Measurements from ENCODE around the gene FYB1.

Gene FYB1

DNA sequence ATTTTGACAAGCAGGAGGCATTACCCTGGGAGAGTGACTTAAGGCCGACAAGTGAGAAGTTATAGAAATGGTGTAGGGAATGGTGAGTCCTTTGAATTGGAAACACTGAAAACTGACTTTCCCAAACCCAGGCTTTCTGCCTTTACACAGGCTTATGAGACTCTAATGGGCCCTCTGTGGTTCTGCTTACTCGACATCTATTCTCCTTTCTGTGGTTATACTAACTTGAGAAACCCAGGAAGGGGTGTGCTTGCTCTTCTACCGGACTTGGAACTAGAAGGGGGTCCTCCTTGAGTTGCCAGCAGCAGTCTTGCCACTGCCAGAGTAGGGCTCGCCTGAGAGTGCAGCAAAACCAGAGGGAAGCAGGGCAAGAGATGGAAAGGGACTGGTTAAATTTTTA is 63.3 kb downstream of the FYB1 start:
- no peak for DNase-seq

DNA sequence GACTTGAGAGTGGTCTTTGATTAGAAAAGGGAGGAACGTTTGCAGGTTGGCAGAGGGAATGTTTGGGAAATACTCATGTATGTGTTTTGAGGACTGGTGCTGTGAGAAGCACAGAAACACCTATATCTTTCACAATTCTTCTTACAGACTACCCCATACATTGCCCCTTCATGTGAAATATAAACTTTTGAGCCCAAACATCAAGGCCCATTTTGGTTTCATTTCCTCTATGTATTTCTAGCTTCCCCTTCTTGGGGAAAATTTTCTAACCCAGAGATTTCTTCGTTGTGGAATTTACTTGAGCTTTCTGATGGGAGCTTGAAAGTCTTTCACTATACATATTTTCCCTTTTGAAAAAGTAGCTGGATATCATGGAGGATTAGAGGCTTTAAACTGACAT is 67.6 kb downstream of the FYB1 start:
- no peak for DNase-seq

DNA sequence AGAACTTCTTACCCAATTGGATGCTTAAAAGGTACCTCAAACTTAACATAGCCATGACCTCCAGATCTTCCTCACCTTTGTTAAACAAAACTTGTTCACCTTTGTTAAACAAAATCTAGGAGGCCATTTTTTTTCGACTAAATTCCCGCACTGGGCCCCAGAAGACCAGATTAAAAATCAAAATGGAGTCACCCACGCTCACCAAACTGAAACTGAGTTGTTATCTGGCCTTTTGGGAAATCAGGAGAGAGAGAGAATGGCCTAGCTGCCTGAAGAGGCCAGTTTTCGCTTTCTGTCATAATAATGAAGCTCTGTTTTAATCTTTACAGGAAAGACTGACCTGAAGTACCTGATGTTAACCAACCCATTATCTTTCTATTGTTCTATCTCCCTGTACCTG is 69.4 kb downstream of the FYB1 start:
- no peak for DNase-seq

DNA sequence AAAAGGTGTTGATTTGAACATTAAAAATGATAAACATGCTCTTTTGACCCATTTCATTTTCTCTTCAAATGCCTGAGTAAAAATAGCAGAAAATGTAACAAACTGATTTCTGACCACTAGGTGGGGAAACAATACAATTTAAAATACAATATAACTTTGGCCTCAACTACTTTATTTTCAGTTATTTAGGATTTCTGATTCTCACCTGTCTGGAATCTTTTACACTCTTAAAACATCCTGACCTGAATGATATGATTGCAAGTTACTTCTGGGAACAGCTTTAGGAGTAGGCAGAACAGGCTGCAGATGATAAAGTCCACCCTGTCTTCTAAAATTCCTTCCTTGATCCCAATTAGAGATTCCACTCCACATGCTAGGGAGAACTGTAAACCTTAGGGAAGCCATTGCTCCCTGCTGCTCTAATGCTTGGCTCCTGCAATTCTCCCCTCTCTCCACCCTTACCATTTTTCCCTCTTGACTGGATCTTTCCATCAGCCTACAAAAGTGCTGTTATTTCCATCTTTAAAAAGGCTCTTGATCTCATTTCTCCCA is 70.3 kb downstream of the FYB1 start:
- peak; percentile 42 for DNase-seq

DNA sequence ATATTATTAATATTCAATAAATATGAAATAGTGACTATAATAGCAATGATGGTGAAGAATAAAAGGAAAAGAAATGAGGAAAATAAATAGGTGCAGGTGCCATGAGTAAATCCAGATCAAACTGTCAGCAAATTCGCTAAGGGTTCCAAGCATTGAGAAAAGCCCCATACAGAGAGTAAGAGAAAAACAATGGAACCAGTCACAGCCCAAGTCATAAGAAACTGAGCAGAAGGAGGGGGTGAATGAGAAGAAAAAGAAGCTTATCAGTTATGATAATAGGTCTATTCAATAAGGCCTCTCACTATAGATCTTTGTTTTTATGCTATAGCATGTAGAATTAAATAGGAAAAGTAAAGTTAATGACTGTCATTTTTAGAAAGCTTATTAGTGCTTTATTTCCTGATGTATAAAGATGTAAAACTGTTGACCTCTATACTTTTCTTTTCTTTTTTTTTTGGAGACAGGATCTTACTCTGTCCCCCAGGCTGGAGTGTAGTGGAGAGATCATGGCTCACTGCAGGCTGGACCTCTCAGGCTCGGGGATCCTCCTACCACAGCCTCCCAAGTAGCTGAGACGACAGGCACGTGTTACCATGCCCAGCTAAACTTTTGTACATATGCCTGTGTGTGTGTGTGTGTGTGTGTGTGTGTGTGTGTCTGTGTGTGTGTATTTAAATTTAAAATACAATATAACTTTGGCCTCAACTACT is 72.4 kb downstream of the FYB1 start:
- no peak for DNase-seq

DNA sequence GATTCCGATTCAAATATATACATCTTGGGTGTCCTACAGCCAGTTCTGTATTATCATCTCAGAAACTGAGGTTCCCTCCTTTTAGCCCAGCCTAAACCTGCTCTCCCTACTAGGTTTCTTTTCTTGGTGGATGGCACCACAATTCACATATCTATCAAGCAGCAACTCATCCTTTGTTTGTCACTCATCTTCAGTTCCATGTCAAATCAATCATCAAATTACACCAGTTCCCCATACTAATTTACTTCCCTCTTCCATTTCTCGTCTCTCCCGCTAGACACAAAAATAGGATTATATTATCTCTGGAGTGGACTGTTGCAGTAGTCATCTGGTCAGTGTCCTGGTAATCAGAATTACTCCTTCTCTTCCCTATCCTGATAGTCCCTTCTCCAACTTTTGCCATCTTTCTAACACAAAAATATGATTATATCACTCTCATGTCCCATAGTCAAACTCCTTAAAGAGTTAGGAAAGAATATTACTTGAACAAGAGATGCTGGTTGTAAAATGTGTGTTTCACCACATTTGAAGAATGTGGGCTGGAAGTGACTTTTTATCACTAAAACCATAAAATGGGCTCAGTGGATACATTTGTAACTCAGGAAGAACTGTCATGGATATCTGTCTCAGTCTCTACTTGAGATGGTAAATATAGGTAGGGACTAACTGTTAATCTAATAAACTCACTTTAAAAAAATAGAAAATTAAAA is 76.1 kb downstream of the FYB1 start:
- no peak for DNase-seq

DNA sequence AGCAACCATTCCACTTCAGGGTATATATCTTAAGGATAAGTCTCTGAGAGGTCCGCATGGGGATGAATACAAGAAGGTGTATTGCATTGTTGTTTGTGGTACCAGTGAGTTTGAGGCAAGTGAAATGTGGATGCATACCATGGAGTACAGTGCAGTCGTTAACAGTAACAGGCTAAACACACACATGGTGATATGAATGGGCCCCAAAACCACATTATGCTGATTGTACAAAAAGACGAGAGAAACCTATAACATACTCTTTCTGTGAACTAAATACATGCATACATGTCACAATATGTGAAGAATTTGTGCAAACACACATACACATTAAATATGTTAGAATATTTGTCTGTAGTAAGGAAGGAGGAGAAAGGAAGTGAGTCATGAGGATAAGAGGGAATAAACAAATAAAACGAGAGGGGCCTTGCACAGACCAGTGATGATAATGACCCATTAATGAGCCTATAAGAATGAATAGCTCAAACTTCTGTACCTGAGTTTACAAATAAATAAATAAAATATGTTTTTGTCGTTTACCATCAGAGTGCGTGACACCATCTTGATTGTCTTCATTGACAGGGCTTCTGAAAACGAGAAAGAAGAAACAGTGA is 78.7 kb downstream of the FYB1 start:
- DNase-seq: no peak

DNA sequence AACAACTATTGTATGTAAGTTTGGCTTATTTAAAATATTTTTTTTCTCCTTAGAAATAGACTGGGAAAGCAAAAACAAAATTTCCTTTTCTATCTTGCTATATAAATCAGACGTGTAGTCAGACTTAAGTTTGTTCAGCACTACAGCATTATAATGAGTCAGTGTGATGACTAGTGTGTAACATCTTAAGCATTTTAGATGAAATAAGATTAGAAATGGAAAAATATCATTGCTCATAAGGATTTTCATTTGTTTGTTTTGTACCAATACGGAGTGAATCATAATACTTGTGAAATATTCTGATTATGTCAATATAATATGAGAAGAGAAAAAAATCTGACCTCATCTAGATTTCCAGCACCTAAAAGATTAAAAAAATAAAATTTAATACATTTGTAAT is 80.5 kb downstream of the FYB1 start:
- no peak for DNase-seq

DNA sequence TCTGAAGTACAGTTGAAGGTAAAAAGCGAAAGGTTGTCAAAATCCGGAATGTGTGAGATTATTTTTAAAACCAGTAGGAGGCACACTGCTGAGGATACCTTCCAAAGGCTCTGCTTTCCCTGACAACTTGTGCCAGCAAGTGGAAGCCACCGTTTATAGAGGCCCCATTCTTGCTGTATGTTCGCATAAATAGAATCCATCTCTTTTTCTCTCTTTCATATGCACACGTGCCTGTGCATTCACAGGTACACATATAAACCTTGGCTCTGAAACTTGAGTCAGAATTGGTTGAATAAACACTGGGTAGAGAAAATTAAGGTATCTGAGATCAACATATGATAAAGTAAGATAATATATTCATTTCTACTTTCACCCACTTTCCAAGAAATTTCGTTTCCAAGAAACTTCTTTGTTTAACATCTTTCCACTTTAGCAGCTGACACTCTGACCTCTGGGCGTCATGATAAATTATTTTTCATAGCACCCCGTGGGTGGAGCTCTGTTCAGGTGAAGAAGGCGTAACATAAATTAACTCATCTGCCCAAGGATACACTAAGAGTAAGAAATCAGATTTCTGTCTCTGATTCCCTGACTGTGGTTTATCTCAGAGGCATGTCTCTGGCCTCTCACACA is 81.4 kb downstream of the FYB1 start:
- DNase-seq: no peak

DNA sequence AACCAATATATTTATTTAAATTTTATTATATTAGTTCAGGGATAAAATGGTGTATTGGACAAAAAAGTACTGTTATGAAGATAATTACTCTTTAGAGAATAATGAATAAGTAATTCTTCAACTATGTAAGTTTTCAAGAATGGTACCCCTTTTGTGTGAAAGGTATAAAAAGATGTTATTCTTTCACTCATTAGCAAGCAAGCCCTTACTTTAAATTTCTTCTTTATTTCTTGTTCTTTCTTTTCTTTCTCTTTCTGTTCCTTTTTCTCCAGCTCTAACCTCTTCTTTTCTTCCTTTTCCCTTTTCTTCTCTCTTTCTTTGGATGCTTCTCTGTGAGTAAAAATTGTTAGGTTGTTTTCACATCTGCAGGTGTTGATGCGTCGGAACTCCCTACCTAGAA is 82.0 kb downstream of the FYB1 start:
- no peak for DNase-seq

DNA sequence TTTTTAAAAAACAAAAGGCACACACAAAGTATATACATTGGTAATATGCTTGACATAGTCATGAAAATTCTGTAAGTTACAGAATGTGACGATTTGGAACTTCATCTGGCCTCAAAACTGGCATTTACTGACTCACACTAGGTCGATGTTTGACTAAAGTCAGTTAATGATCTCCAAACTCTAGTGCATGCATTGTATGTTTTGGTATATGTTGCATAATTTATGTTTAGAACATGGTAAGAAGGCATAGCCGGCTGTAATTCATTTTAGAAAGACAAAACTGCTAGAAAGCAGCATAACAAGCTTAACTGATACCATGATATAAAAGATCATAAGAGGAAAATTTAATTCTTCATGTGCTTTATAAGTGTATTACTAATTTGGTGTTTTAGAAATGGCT is 86.6 kb downstream of the FYB1 start:
- no peak for DNase-seq

DNA sequence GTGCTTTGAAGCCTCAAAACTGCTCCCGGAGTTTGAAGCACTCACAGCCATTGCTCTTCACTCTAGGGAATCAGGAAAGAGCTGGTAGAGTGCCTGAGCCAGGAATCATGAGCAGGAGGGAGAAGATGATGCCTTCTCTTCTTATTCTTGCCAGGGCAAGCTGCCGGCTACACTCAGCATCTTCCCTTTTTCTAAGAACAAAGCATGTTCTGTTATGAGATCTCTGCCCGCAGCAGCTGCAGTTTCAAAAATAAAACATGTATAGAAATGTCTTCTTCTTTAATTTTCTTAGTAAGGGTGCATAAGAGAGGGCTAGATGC is 87.3 kb downstream of the FYB1 start:
- DNase-seq: no peak

DNA sequence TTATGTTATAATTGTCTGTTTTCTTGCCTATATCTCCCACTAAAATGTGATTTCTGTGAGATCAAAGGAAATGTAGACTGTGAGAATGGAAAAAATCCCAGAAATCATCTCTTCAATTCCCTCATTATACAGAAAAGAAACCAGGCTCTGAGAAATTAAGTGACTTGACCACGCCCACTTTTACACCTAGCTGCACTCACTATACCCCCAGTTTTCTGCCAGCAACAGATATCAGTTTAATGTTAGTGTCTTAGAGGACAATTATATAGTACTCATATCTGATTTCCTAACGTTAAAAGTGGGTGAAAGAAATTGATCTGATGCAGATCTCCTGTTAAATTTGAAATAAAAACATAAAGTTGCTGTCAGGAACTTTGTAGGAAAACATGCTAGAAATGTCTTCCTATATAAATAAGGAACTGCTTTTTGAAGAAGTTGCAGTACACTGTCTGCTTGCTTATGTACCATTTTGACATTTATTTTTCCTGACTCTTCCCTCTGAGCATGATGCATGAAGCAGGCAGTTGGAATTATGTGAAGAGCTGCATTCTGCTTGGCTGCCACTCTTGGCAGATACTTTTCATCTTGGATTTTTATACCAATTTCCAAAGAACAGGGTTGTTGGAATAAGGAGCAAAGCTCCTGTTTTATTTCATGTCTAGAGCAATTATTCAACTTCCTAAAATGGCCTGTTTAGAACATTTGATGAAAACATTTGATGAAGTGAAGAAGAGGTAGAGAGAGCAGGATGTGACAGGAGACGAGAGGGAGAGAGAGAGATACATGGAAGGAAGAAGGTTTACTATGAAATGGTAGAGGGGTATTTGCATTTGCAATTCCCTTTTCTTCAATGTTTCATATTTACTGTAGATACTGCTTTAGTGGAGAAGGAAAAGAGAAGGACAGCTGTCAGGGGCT is 87.9 kb downstream of the FYB1 start:
- no peak for DNase-seq

DNA sequence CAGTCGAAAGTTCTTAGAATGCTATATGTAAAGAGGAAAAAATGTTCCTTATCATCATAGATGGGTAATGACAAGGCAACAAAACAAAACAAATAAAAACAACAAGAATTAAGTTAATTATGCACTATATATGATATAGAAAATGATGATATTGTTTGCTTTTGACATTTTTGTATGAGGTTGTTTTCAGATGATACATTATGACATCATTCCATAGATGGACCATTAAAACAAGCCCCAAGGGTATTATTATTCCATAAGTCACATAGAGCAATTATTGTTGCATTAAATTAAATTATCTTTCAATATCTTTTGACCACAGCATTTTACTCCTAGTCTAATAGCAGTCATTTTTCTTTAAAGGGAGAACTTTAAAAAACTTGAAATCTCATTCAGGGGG is 88.6 kb downstream of the FYB1 start:
- no peak for DNase-seq

DNA sequence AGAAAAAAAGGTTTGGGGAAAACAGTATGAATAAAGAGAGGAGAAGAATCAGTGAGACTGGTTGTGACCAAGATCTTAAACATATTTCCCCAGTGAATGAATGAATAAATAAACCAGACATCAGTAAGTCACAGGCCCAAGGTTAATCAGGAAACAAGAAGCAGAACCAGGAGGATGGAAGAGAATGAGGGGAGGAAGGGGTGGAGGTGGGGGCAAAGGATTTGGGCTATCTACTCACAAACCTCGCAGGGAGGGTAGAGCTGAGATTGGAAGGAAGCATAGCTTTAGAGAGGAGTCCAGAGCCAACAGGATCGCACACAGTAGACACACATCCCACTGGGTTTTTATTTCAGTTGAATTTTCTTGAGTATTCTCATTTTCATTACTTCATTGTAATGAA is 97.4 kb downstream of the FYB1 start:
- DNase-seq: no peak

DNA sequence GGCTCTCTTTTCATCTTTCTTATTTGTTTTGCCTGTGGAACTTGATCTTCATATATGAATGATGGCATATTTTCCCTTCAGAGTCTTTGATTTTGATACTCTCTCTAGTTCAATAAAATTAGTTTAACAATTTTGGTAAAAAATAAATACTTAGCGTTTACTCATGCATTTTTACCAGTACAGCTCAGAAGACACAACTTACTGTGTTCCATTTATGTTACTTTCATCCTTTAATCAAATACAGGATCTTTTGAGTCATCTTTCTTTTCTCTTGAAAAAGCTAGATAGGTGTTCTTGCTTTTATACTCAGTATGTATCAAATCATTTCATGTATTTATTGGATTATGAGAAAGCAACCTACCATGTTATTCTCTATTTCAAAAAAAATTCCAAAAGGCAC is 98.0 kb downstream of the FYB1 start:
- no peak for DNase-seq

DNA sequence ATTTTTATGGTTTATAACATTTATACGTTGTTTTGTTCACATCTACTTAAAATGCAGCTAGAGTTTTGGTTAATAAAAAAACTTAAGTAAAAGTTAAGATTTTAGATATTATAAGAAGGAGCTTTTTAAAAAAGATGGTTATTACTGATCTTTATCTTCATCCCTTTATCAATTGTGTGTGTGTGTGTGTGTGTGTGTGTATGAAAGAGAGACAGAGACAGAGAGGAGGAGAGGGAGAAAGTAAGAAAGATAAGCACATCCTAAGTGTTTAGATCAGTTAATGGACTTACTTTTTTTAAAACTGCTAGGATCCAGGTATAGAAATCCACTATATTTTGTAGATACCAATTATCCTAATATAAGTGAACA is 99.3 kb downstream of the FYB1 start:
- no peak for DNase-seq

DNA sequence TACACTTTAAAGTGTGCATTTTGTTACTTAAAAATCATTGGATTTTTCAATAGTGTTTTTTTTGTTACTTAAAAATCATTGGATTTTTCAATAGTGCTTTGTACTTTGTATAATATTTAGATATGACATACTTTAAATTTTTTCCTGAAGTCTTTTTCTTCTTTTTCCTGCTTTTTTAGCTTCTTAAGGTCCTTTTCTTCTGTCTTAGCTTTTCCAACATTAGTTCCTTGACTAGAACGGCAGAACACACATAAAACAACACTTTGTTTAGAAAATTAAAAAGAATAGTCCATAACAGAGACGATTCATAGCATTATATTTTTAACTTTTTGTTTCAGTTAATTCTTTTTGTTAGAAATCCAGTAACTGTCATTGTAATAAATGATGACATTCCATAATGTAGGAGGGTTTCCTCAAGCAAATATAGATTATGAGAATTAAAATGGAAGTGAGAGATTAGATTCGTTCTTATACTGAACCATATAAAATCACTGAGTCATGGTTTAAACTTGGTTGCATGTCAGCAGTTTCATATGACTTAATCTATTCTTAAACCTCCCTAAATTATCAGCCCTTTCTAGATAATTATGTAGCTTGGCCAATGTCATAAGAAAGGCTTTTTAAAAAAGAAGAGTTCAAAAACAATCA is 99.8 kb downstream of the FYB1 start:
- DNase-seq: no peak

DNA sequence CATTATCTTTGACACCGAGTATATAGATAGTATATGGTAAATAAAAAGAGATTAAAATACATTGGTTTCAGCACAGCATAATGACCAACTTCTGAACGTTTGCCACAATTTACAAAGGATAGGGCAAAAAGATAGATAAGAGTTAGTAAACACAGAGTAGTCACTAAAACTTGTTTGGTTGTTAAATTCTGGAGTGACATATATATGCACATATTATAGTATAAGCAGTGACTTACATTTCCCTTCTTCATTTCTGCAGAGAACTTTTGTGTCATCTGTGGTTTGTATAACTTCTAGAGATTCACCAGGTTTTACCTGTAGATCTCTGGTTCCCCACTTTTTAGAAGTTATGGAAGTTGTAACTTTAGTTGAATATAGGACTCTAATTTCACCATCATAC is 100.7 kb downstream of the FYB1 start:
- DNase-seq: no peak

DNA sequence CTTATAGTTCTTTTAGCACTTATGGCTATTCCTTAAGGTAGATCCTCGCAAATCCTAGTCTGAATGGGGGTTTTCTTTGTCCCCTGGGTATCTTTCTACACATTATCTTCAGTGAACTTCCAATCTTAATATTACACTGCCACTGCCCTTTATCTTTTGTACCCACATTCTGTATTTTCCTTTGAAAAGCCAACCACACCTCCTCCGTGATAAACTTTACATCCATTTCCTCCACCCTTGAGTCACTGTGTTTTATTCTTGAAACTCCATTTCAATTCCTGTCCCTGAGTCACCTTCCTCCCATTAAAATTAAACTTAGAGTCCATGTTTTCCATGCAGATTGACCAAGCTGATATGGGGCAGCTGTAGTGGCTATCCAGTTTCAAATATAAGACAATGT is 102.0 kb downstream of the FYB1 start:
- no peak for DNase-seq

DNA sequence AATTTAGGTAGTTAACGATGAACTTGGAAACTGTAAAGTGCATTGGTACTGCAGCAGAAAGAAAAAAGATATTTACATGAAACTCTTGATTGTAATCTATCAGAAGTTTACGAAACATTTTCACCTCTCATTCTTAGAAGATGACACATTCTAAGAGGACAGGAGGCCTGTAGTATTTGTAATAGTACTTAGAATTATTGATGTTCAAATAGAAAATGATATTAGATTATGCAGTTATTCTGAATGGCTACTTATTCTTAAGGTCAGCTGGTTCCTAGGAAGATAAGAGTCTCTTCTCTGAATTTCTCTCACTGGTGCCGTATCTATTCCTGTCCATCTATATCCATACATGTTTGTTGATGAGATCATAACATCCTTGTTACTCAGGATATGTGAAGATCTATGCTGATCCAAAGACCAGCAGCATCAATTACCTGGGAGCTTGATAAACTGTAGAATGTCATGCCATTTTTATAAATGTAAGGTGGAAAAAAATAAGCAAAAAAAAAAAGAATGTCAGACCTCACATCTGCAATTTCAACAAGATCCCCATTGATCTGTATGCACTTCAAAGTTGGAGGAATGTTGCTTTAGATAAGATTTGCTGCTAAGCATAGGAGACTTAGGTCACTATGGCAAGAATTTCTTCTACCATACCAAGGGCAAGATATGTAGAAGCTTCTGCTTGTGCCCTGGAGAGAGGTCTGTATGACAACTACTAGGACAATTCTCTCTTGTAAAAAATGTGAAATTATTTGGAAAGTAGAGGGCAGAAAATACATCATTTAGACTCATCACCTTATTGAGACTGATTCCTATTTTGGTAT is 102.8 kb downstream of the FYB1 start:
- no peak for DNase-seq

Data from activated CD4-positive, alpha-beta T cell treated with anti-CD3 and anti-CD28 coated beads, Interleukin-2, Interleukin-6, amounts not matched to agents 100 ng/mL and 50 ng/mL, durations not matched to agents 16 hours and 8 hours (primary cell).